Neuronal stem cell (in vitro differentiated cells): ENCODE measurements around the gene GPRIN1.

Experiments
- DNase-seq: peaks from one replicate; pipeline ENCODE4 v3.0.0-alpha.2; 2013; ENCODE audit warnings: low spot score
- H2AFZ ChIP-seq: one replicate; pipeline ENCODE4 v1.6.1; 2013; ENCODE audit warnings: mild to moderate bottlenecking, low read length, inconsistent platforms
- H2AK5ac ChIP-seq: 2 replicates; pipeline ENCODE4 v1.6.1; 2013; ENCODE audit warnings: low read depth, mild to moderate bottlenecking, inconsistent platforms, low read length, moderate library complexity, mixed read lengths
- H2BK120ac ChIP-seq: 2 replicates; pipeline ENCODE4 v1.6.1; 2013; ENCODE audit warnings: low read depth, mild to moderate bottlenecking, inconsistent platforms, low read length, moderate library complexity, mixed read lengths
- H2BK12ac ChIP-seq: one replicate; pipeline ENCODE4 v1.6.1; 2013; ENCODE audit warnings: low read length, inconsistent platforms
- H2BK15ac ChIP-seq: 2 replicates; pipeline ENCODE4 v1.6.1; 2013; ENCODE audit warnings: mild to moderate bottlenecking, low read length, inconsistent platforms, mixed read lengths
- H2BK5ac ChIP-seq: one replicate; pipeline ENCODE4 v1.6.1; 2013; ENCODE audit warnings: inconsistent platforms, mild to moderate bottlenecking, low read length, moderate library complexity
- H3K14ac ChIP-seq: one replicate; pipeline ENCODE4 v1.6.1; 2013; ENCODE audit warnings: low read length, inconsistent platforms
- H3K18ac ChIP-seq: 2 replicates; pipeline ENCODE4 v1.6.1; 2013; ENCODE audit warnings: low read length, inconsistent platforms
- H3K23ac ChIP-seq: 2 replicates; pipeline ENCODE4 v1.6.1; 2013; ENCODE audit warnings: low read depth, mild to moderate bottlenecking, mixed read lengths, low read length, inconsistent platforms; ENCODE audit not compliant: poor library complexity
- H3K27ac ChIP-seq: replicated peaks from 3 replicates; pipeline ENCODE4 v1.5.1; 2013; ENCODE audit warnings: low read length, inconsistent platforms
- H3K27me3 ChIP-seq, 3 experiments: 2 replicates each; pipeline ENCODE4 v1.6.1; 2013; ENCODE audit warnings: low read length in 3 of 3, mild to moderate bottlenecking in 2 of 3, inconsistent platforms in 1 of 3, low read depth in 1 of 3, mixed read lengths in 1 of 3, moderate library complexity in 1 of 3; ENCODE audit not compliant: control insufficient read depth in 3 of 3, insufficient read depth in 3 of 3
- H3K36me3 ChIP-seq, 2 donors: replicated peaks in 1 of 2; 2 replicates each; pipeline ENCODE4 v1.6.1; 2013; ENCODE audit warnings: low read length in 2 of 2; ENCODE audit not compliant: control insufficient read depth in 2 of 2, insufficient read depth in 2 of 2
- H3K4ac ChIP-seq: 2 replicates; pipeline ENCODE4 v1.6.1; 2013; ENCODE audit warnings: inconsistent platforms, mild to moderate bottlenecking, low read length, moderate library complexity
- H3K4me1 ChIP-seq, 2 donors: 1 replicate in 1 of 2; 2 replicates in 1 of 2; pipeline ENCODE4 v1.6.1; 2013; ENCODE audit warnings: low read length in 2 of 2, low read depth in 1 of 2; ENCODE audit not compliant: control insufficient read depth in 2 of 2, insufficient read depth in 1 of 2
- H3K4me2 ChIP-seq: one replicate; pipeline ENCODE4 v1.6.1; 2013; ENCODE audit warnings: mild to moderate bottlenecking, low read length, inconsistent platforms; ENCODE audit not compliant: insufficient read depth, poor library complexity, severe bottlenecking
- H3K4me3 ChIP-seq, 2 donors: 2 replicates each; pipeline ENCODE4 v1.5.1; 2013; ENCODE audit warnings: low read length in 2 of 2, mild to moderate bottlenecking in 2 of 2, inconsistent platforms in 1 of 2, moderate library complexity in 1 of 2
- H3K79me1 ChIP-seq: one replicate; pipeline ENCODE4 v1.6.1; 2013; ENCODE audit warnings: low read depth, mild to moderate bottlenecking, inconsistent platforms, low read length, moderate library complexity
- H3K9ac ChIP-seq: one replicate; pipeline ENCODE4 v1.6.1; 2013; ENCODE audit warnings: mild to moderate bottlenecking, low read depth, low read length, inconsistent platforms; ENCODE audit not compliant: poor library complexity
- H3K9me3 ChIP-seq, 2 donors: replicated peaks in 1 of 2; 2 replicates each; pipeline versions ENCODE3 to v1.6.1; 2013; ENCODE audit warnings: low read length in 2 of 2, mild to moderate bottlenecking in 2 of 2, inconsistent platforms in 1 of 2, low read depth in 1 of 2, mixed read lengths in 1 of 2, moderate library complexity in 1 of 2; ENCODE audit not compliant: control insufficient read depth in 2 of 2, insufficient read depth in 1 of 2
- H4K8ac ChIP-seq: one replicate; pipeline ENCODE4 v1.6.1; 2013; ENCODE audit warnings: low read depth, mild to moderate bottlenecking, inconsistent platforms, low read length, moderate library complexity
- H4K91ac ChIP-seq: one replicate; pipeline ENCODE4 v1.6.1; 2013; ENCODE audit warnings: low read length, low read depth, mild to moderate bottlenecking, inconsistent platforms; ENCODE audit not compliant: poor library complexity
- WGBS, 2 donors: extraction: QIAGEN DNeasy Blood & Tissue Kit; methylation state at CpG; one replicate each; pipeline ENCODE4 v1.1.7; 2013; ENCODE audit warnings: missing lambda C conversion rate in 2 of 2, mixed read lengths in 1 of 2; ENCODE audit not compliant: insufficient read length in 2 of 2, insufficient replicate concordance in 1 of 2; ENCODE audit errors: extremely low coverage in 2 of 2; 5-methylcytosine and 5-hydroxymethylcytosine counted together

The GPRIN1 gene

DNA sequence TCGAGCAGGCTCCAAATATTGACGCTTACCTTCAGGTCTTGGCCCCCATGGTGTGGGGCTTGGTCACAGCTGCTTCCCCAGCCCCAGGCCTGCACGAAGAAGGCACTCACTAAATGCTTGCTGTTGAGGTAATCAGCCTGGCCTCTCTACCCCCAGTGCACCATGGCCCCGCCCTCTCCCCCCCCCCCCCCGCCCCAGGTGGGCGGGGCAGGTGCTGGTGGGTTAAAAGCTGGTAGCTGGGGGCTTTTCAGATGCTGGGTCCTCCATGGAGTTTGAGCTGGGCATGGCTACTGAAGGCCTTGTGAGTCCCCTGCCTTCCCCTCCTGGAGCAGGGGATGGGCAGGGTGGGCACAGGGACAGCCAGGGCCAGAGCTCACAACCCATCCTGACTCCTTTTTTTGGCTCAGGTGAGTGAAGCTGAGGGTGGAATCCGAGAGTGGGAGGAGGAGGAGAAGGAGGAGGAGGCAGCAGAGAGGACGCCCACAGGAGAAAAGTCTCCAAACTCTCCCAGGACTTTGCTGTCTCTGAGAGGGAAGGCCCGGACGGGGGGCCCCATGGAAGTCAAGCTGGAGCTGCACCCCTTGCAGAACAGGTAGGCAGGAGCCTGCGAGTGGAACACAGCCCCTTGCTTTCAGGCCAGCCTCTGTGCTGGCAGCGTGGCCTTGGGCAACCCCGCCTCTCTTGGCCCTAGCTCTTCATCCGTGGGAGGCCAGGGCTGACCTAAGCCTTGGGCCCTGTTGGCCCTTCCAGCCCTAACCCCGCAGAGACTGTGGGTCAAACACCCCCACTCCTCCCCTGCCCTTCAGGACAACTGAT is 32.9 kb upstream of the GPRIN1 start:
- H3K23ac ChIP-seq, result no peak overlapping the region
- H2BK15ac ChIP-seq, result peak overlapping the region; percentile 38
- H3K4me2 ChIP-seq, result no peak overlapping the region
- H3K4ac ChIP-seq, result no peak overlapping the region
- no peak overlapping the region for H3K4me3 ChIP-seq
- peak overlapping the region; percentile 89 for H2AK5ac ChIP-seq
- no peak for DNase-seq
- WGBS, 2 donors, result no CpG with 5 or more reads among the region's 15 CpGs
- no peak overlapping the region for H2BK12ac ChIP-seq
- H3K36me3 ChIP-seq, result no peaks in the 10 kb centered on the region
- no peak overlapping the region for H2AFZ ChIP-seq
- H3K9ac ChIP-seq, result peak overlapping the region; percentile 1
- H2BK5ac ChIP-seq, result no peak overlapping the region
- no peaks in the 10 kb centered on the region for H3K79me1 ChIP-seq
- H3K9me3 ChIP-seq, result no peaks in the 10 kb centered on the region
- peak overlapping the region; percentile 81 for H3K18ac ChIP-seq
- H4K91ac ChIP-seq, result no peak overlapping the region
- H3K27me3 ChIP-seq, result peaks cover 0 to 78% (median 0%) of the 10 kb centered on the region in 3 experiments
- H3K4me1 ChIP-seq, result peaks cover 2 to 13% of the 10 kb centered on the region in 2 donors
- no peak overlapping the region for H3K27ac ChIP-seq
- H2BK120ac ChIP-seq, result no peak overlapping the region
- no peak overlapping the region for H3K14ac ChIP-seq
- H4K8ac ChIP-seq, result no peak overlapping the region

DNA sequence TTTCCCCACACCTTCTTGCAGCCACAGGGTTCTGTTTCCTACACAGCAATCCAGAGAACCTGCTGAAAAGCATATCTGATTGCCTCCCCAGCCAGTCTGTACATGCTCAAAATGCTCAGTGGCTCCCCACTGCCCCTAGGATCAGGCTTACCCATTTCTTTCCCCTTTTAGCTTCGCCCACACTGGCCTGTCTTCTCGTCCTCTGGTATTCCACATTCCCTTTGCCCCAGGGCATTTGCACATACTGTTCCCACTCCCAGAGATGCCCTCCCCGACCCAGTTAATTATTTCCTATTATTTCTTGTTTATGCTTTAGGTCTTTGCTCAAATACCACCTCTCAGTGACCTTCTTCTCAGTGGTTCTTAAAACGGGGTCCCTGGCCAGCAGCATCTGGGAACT is 30.7 kb upstream of the GPRIN1 start:
- H3K9ac ChIP-seq, result no peak overlapping the region
- H3K14ac ChIP-seq, result no peak overlapping the region
- no peak overlapping the region for H4K91ac ChIP-seq
- no peaks in the 10 kb centered on the region for H3K36me3 ChIP-seq
- H3K27ac ChIP-seq, result no peak overlapping the region
- H4K8ac ChIP-seq, result no peak overlapping the region
- H2AFZ ChIP-seq, result no peak overlapping the region
- H3K23ac ChIP-seq, result no peak overlapping the region
- H2BK15ac ChIP-seq, result no peak overlapping the region
- no peak overlapping the region for H3K4ac ChIP-seq
- no peaks in the 10 kb centered on the region for H3K79me1 ChIP-seq
- no peak overlapping the region for H2BK120ac ChIP-seq
- H2AK5ac ChIP-seq, result no peak overlapping the region
- H2BK12ac ChIP-seq, result no peak overlapping the region
- DNase-seq, result no peak
- peaks cover 0 to 8% of the 10 kb centered on the region in 2 donors for H3K4me1 ChIP-seq
- H3K4me2 ChIP-seq, result no peak overlapping the region
- H3K4me3 ChIP-seq, result no peak overlapping the region
- WGBS, 2 donors, result no CpG with 5 or more reads among the region's 4 CpGs
- H3K27me3 ChIP-seq, result peaks cover 0 to 91% (median 0%) of the 10 kb centered on the region in 3 experiments
- H2BK5ac ChIP-seq, result no peak overlapping the region
- H3K18ac ChIP-seq, result no peak overlapping the region
- no peaks in the 10 kb centered on the region for H3K9me3 ChIP-seq

GRCh38 chr5:176639981-176640380 is 30.0 kb upstream of the GPRIN1 start:
- Histone ChIP-seq H4K8ac (no peak overlapping the region), H2BK5ac (no peak overlapping the region), H3K9ac (peak overlapping the region; percentile 39), H2BK120ac (no peak overlapping the region), H3K27ac (no peak overlapping the region), H3K4ac (no peak overlapping the region), H3K36me3 (no peaks in the 10 kb centered on the region), H2BK15ac (no peak overlapping the region), H3K4me2 (no peak overlapping the region), H3K9me3 (peaks cover 0 to 5% of the 10 kb centered on the region in 2 donors), H2BK12ac (no peak overlapping the region), H3K18ac (no peak overlapping the region), H3K79me1 (no peaks in the 10 kb centered on the region), H3K14ac (peak overlapping the region; percentile 27), H3K23ac (no peak overlapping the region), H3K4me1 (peaks cover 0 to 8% of the 10 kb centered on the region in 2 donors), H3K4me3 (no peak overlapping the region), H2AFZ (no peak overlapping the region), H4K91ac (no peak overlapping the region), H2AK5ac (peak overlapping the region; percentile 37), H3K27me3 (peaks cover 0 to 91% (median 0%) of the 10 kb centered on the region in 3 experiments)
- no peak for DNase-seq
- no CpG with 5 or more reads among the region's 4 CpGs for WGBS, 2 donors

- no peak overlapping the region for H3K18ac ChIP-seq
- no peak overlapping the region for H2AFZ ChIP-seq
- H2AK5ac ChIP-seq, result no peak overlapping the region
- no CpG with 5 or more reads among the region's 4 CpGs for WGBS, 2 donors
- peaks cover 0 to 5% of the 10 kb centered on the region in 2 donors for H3K4me1 ChIP-seq
- no peak overlapping the region for H2BK12ac ChIP-seq
- H3K4me2 ChIP-seq, result no peak overlapping the region
- no peak overlapping the region for H2BK120ac ChIP-seq
- H3K27ac ChIP-seq, result no peak overlapping the region
- H3K23ac ChIP-seq, result no peak overlapping the region
- no peak overlapping the region for H2BK15ac ChIP-seq
- H3K9me3 ChIP-seq, result peaks cover 0 to 5% of the 10 kb centered on the region in 2 donors
- H3K9ac ChIP-seq, result no peak overlapping the region
- no peaks in the 10 kb centered on the region for H3K79me1 ChIP-seq
- no peak overlapping the region for H3K4me3 ChIP-seq
- no peak overlapping the region for H3K4ac ChIP-seq
- H3K27me3 ChIP-seq, result peaks cover 0 to 85% (median 0%) of the 10 kb centered on the region in 3 experiments
- H3K36me3 ChIP-seq, result no peaks in the 10 kb centered on the region
- H4K91ac ChIP-seq, result no peak overlapping the region
- no peak overlapping the region for H2BK5ac ChIP-seq
- no peak overlapping the region for H4K8ac ChIP-seq
- no peak for DNase-seq
- H3K14ac ChIP-seq, result no peak overlapping the region
Observed at GRCh38 chr5:176639208-176639607, 29.3 kb upstream of the GPRIN1 start.
